T47D (cell line): ENCODE measurements around the gene HSPG2.
"Not testable (repeated sequence)": the region's sequence is repeated elsewhere in the genome, so short reads cannot be mapped to it uniquely, and the experiment has no call there.

Source experiments
- DNase-seq, 2 experiments: peaks; one replicate each; pipeline versions ENCODE4 v3.0.0 to v3.0.0-alpha.2; 2011 to 2012; ENCODE audit warnings: low read depth in 1 of 2, low spot score in 1 of 2
- JUND ChIP-seq: IDR thresholded peaks from 2 replicates; pipeline ENCODE4 v1.6.1; 2012; ENCODE audit warnings: low read depth
- in situ Hi-C: cut with HindIII; loops from 2 replicates; pipeline ENCODE4 v1.10.0; 2016; ENCODE audit warnings: low sequenced_read_pairs, low pct_unique_long_range_greater_than_20kb

HSPG2 gene

GRCh38 chr1:21779613-21780521 lies 157.2 kb downstream of the HSPG2 start:
- no peak for DNase-seq
- in situ Hi-C loops, result no loop called here
- TF ChIP-seq JUND, result no peak

GRCh38 chr1:21778405-21778727 lies 158.7 kb downstream of the HSPG2 start:
- TF ChIP-seq JUND, result no peak
- in situ Hi-C loops, result no loop called here
- DNase-seq, result no peak

- DNase-seq, in situ Hi-C loops: not testable (repeated sequence)
These were observed 160.2 kb downstream of the HSPG2 start for GRCh38 chr1:21776925-21777324.

- no peak for TF ChIP-seq JUND
- DNase-seq, result peak in 1 of 2 experiments; percentile 53
- in situ Hi-C loops, result no loop called here
These were observed 161.0 kb downstream of the HSPG2 start for GRCh38 chr1:21775985-21776562.

GRCh38 chr1:21775550-21775914 lies 161.6 kb downstream of the HSPG2 start:
- in situ Hi-C loops, result no loop called here
- TF ChIP-seq JUND, result no peak
- no peak for DNase-seq

- DNase-seq, result no peak
- in situ Hi-C loops, result no loop called here
- TF ChIP-seq JUND, result no peak
These were observed 162.1 kb downstream of the HSPG2 start for GRCh38 chr1:21774835-21775549.

- no peak for TF ChIP-seq JUND
- in situ Hi-C loops, result no loop called here
- no peak for DNase-seq
These were observed 163.5 kb downstream of the HSPG2 start for GRCh38 chr1:21773585-21773984.
